Naive thymus-derived CD8-positive, alpha-beta T cell (primary cell): Measurements from ENCODE around the gene PCYT2. TPM values are rescaled to one million over a fixed set of nuclear protein-coding genes. Genes with fewer than 3 reads are reported as not detected.

ENCODE experiments used
- ATAC-seq, 2 donors: fragments of 150-1000 bp; cut with Tn5 transposase in 1 of 2; sonication (Bioruptor Pico), chemical (Tn5 transposase) in 1 of 2; 1 replicate in 1 of 2; 2 replicates in 1 of 2; pipeline ENCODE4 v1.10.0; 2021; ENCODE audit warnings: mild to moderate bottlenecking in 2 of 2, moderate library complexity in 2 of 2
- POLR2A ChIA-PET: fragments of 350-600 bp; sonication (Branson Sonifier 250); formaldehyde crosslinking; loops from one replicate; lab custom pipeline; 2021; ENCODE audit warnings: antibody characterized with exemption; lab: Charles Lee
- DNase-seq, 10 donors: peaks; one replicate each; pipeline versions ENCODE4 v3.0.0 to v3.0.0-alpha.2; 2020 to 2022
- H3K27ac Mint-ChIP-seq, 10 donors: one replicate each; pipeline ENCODE4 v1.8.0; 2020 to 2022; ENCODE audit warnings: mild to moderate bottlenecking in 10 of 10, mixed read lengths in 10 of 10, moderate library complexity in 4 of 10, inconsistent platforms in 1 of 10
- H3K27me3 Mint-ChIP-seq, 5 donors: one replicate each; pipeline ENCODE4 v1.8.0; 2021 to 2022; ENCODE audit warnings: mixed read lengths in 5 of 5
- H3K36me3 Mint-ChIP-seq, 3 donors: one replicate each; pipeline ENCODE4 v1.8.0; 2020 to 2022; ENCODE audit warnings: mixed read lengths in 3 of 3, mild to moderate bottlenecking in 2 of 3, inconsistent platforms in 1 of 3
- H3K4me1 Mint-ChIP-seq, 4 donors: one replicate each; pipeline ENCODE4 v1.8.0; 2021 to 2022; ENCODE audit warnings: mixed read lengths in 4 of 4
- H3K4me3 Mint-ChIP-seq, 10 donors: one replicate each; pipeline ENCODE4 v1.8.0; 2020 to 2022; ENCODE audit warnings: mild to moderate bottlenecking in 10 of 10, mixed read lengths in 10 of 10, moderate library complexity in 6 of 10, inconsistent platforms in 1 of 10
- H3K9me3 Mint-ChIP-seq, 9 donors: one replicate each; pipeline ENCODE4 v1.8.0; 2020 to 2022; ENCODE audit warnings: mixed read lengths in 9 of 9, mild to moderate bottlenecking in 3 of 9, inconsistent platforms in 1 of 9, moderate library complexity in 1 of 9
- polyA plus RNA-seq, 3 donors: library from polyadenylated mRNA; unstranded; fragments of 300-500 nt; fragmentation: Illumina TruSeq; gene quantifications; one replicate each; pipeline ENCODE4 v1.2.3, GENCODE V29; 2021
- total RNA-seq, 8 experiments: library from RNA in 2 of 8; stranded (reverse) in 2 of 8; gene quantifications; one replicate each; pipeline ENCODE4 v1.2.3 and lab custom pipeline; 2021 to 2026

PCYT2 gene
- total and polyA plus RNA-seq, 5 experiments from 2014 or later: 22.9 to 38.5 (median 24.0) TPM

DNA sequence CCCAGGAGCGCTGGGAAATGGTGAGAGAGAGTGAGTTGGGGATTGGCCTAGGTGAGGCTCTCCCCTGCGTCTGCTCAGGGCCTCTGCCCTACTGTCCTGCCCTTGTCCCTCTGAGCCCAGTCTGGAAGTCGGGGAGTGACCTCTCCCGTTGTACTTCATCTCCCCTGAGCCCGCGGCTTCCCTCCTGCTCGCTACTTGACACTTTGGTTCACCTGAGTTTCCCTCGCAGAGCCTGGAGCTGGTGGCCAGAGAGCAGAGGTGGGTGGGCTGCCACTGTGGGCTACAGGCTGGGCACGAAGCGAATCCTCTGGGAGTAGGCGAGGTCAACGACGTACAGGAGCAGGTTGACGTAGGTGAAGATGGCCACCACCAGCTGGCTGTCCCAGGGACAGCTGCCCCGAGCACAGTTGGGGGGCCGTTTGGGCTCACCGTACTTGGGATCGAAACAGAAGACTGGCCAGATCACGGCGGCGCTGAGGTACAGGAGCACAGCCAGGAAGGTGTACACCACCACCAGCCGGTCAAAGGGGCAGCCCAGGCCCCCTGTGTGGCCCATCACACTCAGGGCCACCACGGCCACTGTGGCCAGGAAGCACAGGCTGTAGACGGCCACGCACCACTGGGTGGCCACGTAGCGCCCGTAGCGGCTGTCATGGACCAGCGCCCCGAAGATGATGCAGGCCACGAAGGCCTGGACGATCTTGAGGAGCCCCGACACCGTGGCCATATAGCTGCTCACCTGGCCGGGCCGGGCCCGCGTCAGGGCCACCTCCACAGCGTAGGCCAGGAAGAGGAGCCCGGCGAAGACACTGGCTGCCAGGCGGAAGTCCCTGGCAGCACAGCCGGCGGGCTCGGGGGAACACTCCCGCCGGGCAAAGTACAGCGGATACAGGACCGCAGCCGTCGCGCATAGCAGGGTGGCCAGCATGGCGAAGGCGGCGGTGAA is 29.6 kb upstream of the PCYT2 start:
- no peak for DNase-seq
- Mint-ChIP-seq H3K27me3 (peaks cover 0 to 7% (median 0%) of the 10 kb centered on the region in 5 donors), H3K4me1 (peaks cover 0 to 13% (median under 1%) of the 10 kb centered on the region in 4 donors), H3K4me3 (no peak overlapping the region), H3K27ac (peak overlapping the region in 2 of 10 donors; percentile 9 to 35), H3K9me3 (no peaks in the 10 kb centered on the region), H3K36me3 (no peaks in the 10 kb centered on the region)
- ATAC-seq: no peak
- POLR2A ChIA-PET: interaction anchor here (0.7 to 0.9 kb wide), 2 partner anchors 10 to 13 kb away, joined by 3 read pairs; partner anchors contain the start of gene MAFG

DNA sequence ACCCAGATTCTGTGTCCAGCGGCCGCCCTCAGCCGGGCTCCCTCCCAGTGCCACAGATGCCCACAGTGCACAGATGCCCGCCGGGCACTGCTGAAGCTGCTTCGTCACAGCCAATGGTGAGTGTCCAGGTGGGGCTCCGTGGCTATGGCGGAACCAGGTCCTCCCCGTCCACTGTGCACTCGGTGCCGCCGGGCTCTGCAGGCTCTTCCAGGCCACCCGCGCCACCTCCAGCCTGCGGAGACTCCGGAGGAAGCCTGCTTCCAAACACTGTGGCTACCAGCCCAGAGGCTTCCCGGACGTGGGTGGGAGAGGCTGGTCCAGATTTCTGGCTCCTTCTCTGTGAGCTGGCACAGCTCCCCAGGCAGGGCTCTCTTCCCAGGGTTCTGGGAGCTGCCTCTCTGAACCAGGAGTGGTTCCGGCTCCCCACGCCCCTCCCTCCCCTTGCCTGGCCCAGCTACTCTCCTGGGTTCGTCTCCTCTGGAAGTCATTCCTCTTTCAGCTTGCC is 28.7 kb upstream of the PCYT2 start:
- DNase-seq (no peak), ATAC-seq (no peak)
- H3K9me3 Mint-ChIP-seq: no peaks in the 10 kb centered on the region
- no peak overlapping the region for H3K4me3 Mint-ChIP-seq
- peaks cover 0 to 16% (median under 1%) of the 10 kb centered on the region in 4 donors for H3K4me1 Mint-ChIP-seq
- no peak overlapping the region for H3K27ac Mint-ChIP-seq
- H3K36me3 Mint-ChIP-seq: no peaks in the 10 kb centered on the region
- peaks cover 0 to 7% (median 0%) of the 10 kb centered on the region in 5 donors for H3K27me3 Mint-ChIP-seq
- POLR2A ChIA-PET: interaction anchor here (0.7 to 0.9 kb wide), 2 partner anchors 9 to 13 kb away, joined by 3 read pairs; partner anchors contain the start of gene MAFG

DNA sequence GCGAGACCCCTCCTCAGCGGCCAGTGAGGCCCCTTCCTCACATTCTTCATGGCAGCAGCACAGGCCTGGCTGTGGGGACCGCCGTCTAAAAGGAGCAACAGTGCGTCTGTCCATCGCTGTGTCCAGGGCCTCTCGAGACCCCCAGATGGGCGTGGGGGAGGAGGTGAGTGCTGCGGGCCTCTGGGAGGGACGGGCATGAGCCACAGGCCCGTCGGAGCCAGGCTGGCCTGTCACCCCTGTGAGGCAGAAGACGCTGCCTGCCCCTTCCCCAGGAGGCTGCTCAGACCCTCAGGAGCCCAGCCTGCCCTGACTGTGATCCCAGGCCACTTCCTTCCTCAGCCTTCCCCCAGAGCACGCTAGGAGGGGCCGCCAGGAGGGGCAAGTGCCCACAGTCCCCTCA is 28.0 kb upstream of the PCYT2 start:
- POLR2A ChIA-PET: interaction anchor here (1.1 to 1.3 kb wide), 2 partner anchors 11 kb away, joined by 3 to 4 read pairs; partner anchors contain the start of gene MAFG
- peak overlapping the region in 1 of 10 donors; percentile 10 for H3K4me3 Mint-ChIP-seq

DNA sequence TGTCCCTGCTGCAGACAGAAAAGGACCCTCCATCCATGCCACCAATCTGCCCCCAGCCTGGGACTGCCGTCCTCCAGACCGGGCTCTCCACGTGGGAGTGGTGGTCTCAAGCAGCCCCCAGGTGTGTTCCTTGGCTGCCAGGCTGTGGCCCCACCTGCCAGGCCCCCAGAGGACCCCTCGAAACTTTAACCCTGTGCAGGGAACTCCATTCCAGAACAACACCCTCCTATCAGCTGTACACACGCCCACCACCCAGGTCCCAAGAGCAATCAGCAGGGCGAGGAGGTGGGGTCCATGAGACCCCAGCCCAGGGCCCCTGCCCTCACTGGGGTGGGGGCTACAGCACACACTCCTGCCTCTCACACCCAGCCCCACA is 24.5 kb upstream of the PCYT2 start:
- Mint-ChIP-seq H3K27me3 (peaks cover 0 to 8% (median 3%) of the 10 kb centered on the region in 5 donors), H3K4me3 (peak overlapping the region in 7 of 10 donors; percentile 21 to 59 (median 41)), H3K27ac (peak overlapping the region in 4 of 10 donors; percentile 11 to 52 (median 24)), H3K4me1 (peaks cover 3 to 24% (median 7%) of the 10 kb centered on the region in 4 donors), H3K36me3 (no peaks in the 10 kb centered on the region), H3K9me3 (no peaks in the 10 kb centered on the region)
- ATAC-seq (no peak), DNase-seq (no peak)
- POLR2A ChIA-PET: interaction anchor here (1.3 to 1.4 kb wide), 2 partner anchors 9 to 10 kb away, joined by 4 to 5 read pairs; no protein-coding TSS in a partner anchor

More for the DNA sequence above, 28.0 kb upstream of the PCYT2 start:
- no peaks in the 10 kb centered on the region for H3K9me3 Mint-ChIP-seq
- no peak overlapping the region for H3K27ac Mint-ChIP-seq
- peaks cover 0 to 16% (median under 1%) of the 10 kb centered on the region in 4 donors for H3K4me1 Mint-ChIP-seq
- peaks cover 0 to 7% (median 0%) of the 10 kb centered on the region in 5 donors for H3K27me3 Mint-ChIP-seq
- DNase-seq (no peak), ATAC-seq (no peak)
- H3K36me3 Mint-ChIP-seq: no peaks in the 10 kb centered on the region

DNA sequence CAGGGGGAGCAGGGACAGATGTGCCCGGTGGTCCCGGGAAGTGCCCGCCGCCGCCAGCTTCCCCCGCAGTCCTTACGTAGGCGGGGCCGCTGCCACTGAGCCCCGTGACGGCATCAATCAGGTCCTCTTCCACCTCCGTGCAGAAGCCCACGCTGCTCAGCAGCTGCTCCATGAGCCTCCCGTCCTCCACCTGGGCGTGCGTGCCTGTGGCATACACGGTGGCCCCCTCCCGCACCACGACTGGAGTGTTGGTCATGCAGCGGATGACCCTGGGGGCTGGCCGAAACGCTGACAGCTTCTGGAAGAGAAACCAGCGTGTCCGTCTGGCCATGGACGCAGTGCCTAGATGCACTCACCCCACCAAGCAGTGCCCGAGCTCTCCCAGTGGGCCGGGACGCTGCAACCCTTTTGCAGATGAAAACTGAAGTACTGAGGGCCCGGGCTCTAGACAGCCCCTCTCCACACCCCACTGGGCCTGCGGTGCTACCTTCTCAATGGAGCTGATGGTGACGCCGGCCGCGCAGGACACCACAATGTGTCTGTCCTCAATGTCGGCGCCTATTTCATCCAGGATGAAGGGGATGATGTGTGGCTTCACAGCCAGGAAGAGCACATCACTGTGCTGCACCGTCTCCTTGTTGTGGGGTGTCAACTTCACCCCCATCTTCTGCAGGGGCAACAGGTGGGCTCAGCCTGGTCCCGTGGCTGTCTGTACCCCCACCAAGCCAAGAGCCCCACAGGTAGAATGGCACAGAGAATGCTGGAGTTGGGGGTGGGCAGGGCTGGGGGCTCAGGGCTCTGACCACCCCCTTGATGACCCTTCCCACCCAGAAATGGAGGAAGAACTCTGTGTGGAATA is 23.9 kb upstream of the PCYT2 start:
- ATAC-seq (no peak), DNase-seq (no peak)
- H3K9me3 Mint-ChIP-seq: no peaks in the 10 kb centered on the region
- peaks cover 0 to 6% (median 3%) of the 10 kb centered on the region in 5 donors for H3K27me3 Mint-ChIP-seq
- no peaks in the 10 kb centered on the region for H3K36me3 Mint-ChIP-seq
- no peak overlapping the region for H3K27ac Mint-ChIP-seq
- POLR2A ChIA-PET: interaction anchor here (0.7 kb wide), 1 partner anchor 43 kb away, joined by 3 read pairs; the partner anchor contains the start of gene ANAPC11
- peak overlapping the region in 6 of 10 donors; percentile 21 to 59 (median 49) for H3K4me3 Mint-ChIP-seq
- H3K4me1 Mint-ChIP-seq: peaks cover 3 to 22% (median 7%) of the 10 kb centered on the region in 4 donors

DNA sequence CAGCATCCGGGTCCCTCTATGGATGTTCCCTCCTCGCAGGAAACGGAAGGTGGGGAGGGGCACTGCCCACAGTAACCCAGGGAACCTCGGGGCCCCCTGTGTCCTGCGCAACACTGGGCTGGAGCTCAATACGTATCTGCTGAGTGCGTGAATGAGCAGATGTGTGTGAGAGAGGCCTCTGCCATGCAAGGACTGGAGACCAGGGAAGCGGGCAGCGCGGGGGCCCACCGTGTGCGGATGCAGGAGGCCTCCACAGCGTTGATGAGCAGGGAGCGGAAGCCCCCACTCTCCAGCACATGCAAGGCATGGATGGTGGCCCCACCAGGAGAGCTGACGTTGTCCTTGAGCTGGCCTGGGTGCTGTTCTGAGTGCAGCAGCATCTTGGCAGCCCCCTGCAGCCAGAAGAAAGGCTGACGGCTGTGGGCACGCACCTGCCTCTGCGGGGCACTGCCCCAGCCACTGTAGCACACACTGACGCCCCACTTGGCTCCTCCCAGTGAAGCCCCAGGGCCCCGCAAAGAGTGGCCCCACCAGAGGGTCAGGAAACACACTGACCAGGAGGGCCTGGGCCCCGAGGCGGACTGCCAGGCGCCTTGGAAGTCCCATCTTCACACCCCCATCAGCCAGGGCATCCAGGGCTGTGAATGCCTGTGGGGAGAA is 23.0 kb upstream of the PCYT2 start:
- ATAC-seq: no peak
- Mint-ChIP-seq H3K36me3 (no peaks in the 10 kb centered on the region), H3K4me3 (peak overlapping the region in 2 of 10 donors; percentile 4 to 41), H3K27ac (peak overlapping the region in 1 of 10 donors; percentile 78), H3K4me1 (peaks cover 3 to 22% (median 7%) of the 10 kb centered on the region in 4 donors), H3K27me3 (peaks cover 0 to 13% (median 3%) of the 10 kb centered on the region in 5 donors), H3K9me3 (no peaks in the 10 kb centered on the region)
- POLR2A ChIA-PET: interaction anchor here (0.7 to 1.2 kb wide), 2 partner anchors 11 to 42 kb away, joined by 3 read pairs; partner anchors contain the start of gene ANAPC11
- no peak for DNase-seq

DNA sequence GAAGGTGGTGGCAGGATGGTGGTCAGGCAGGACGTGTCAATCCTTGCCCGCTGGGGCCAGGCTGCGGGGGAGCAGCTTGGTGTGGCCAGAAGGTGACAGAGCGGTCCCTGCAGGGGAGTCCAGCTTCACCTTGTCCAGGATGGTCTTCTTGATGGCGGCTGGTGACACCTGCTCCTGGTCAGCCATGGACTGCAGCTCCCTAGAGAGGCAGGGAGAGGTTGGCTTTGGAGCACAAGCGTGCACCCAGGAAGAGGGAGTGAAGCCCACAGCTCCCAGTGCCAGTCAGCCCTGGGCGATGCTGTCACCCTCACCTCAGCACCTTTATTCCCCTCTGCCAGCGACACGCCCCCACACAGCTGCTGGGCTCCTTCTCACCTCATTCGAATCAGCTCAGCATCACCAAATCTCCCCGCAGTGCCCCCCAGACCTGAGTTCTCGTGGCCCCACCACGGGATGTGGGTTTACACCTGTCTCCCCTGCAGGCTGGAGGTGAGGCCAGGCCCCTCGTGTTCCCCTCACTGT is 22.0 kb upstream of the PCYT2 start:
- DNase-seq (peak in 4 of 10 donors; percentile 24 to 44 (median 40)), ATAC-seq (peak in 1 of 2 donors; percentile 51)
- Mint-ChIP-seq H3K36me3 (no peaks in the 10 kb centered on the region), H3K4me3 (peak overlapping the region in 2 of 10 donors; percentile 27 to 51), H3K4me1 (peaks cover 3 to 23% (median 8%) of the 10 kb centered on the region in 4 donors), H3K27ac (peak overlapping the region in 1 of 10 donors; percentile 89), H3K27me3 (peaks cover 0 to 21% (median 5%) of the 10 kb centered on the region in 5 donors), H3K9me3 (no peaks in the 10 kb centered on the region)
- POLR2A ChIA-PET: interaction anchor here (1.2 kb wide), 1 partner anchor 10 kb away, joined by 3 read pairs; no protein-coding TSS in a partner anchor

DNA sequence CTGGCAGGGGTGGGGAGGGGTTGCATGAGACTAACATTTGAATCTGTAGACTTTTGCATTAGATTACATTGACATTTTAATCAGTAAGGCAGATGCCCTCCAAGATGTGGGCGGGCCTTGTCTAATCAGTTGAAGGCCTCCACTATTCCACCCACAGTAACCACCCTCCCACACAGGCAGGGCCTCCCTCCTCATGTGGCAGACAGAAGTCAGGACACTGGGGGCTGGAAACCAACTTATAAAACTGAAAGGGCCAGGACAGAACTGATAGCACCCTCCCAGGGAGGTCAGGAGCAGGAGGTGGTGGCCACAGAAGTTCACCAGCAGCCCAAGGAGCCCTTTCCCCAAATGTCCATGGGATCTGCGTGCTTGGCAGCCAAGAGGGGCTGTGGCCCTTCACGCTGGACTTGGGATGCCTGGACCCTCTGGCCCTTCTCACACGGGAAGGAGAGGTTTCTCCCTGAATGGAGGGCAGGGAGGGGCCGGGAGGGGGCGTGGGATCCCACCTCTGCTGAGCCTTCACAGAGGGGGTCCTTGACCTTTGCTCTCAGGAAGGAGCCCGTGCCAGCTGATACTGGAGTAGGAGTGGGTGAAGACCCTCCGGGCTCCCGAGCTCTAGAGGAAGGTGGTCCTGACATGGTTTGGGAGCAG is 21.3 kb upstream of the PCYT2 start:
- H3K36me3 Mint-ChIP-seq: no peaks in the 10 kb centered on the region
- H3K9me3 Mint-ChIP-seq: no peaks in the 10 kb centered on the region
- H3K27me3 Mint-ChIP-seq: peaks cover 0 to 21% (median 5%) of the 10 kb centered on the region in 5 donors
- DNase-seq: no peak
- no peak overlapping the region for H3K27ac Mint-ChIP-seq
- H3K4me1 Mint-ChIP-seq: peaks cover 3 to 19% (median 7%) of the 10 kb centered on the region in 4 donors
- peak overlapping the region in 1 of 10 donors; percentile 42 for H3K4me3 Mint-ChIP-seq
- no peak for ATAC-seq
- POLR2A ChIA-PET: no interaction called here

DNA sequence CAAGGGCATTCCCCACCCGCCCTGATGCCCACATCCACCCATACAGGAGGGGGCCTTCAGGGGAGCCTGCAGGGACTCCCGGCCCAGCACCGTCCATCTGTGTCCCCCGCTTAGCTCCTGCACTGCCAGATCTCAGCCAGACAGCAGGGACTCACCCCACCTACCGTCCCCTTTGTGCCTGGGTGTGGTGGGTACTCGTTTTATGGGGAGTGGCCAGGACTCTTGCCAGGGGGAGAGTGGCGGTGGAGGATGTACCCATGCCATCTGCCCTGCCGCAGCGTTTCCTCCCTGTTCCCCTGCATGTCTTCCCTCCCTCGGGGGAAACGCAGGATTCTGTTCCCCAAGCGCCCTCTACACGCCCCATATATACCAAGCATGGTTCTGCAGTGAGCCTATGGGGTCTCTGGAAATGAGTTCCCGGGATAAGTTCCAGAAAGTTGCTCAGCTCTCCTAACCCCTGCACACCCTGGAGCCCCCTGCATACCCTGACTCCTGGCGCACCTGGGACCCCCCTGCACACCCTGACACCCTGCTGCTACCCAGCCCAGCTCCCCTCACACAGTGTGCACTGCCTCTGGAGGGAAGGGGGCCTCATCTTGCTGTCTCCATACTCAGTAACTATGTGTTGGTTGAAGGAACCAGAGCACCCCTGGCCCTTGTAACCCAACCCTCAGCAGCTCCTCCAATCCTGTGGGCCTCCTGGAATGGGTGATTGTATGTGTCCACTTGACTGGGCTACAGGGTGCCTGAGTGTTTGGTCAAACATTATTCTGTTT is 20.5 kb upstream of the PCYT2 start:
- ATAC-seq: no peak
- Mint-ChIP-seq H3K27me3 (peaks cover 0 to 21% (median 5%) of the 10 kb centered on the region in 5 donors), H3K4me3 (peak overlapping the region in 1 of 10 donors; percentile 42)

DNA sequence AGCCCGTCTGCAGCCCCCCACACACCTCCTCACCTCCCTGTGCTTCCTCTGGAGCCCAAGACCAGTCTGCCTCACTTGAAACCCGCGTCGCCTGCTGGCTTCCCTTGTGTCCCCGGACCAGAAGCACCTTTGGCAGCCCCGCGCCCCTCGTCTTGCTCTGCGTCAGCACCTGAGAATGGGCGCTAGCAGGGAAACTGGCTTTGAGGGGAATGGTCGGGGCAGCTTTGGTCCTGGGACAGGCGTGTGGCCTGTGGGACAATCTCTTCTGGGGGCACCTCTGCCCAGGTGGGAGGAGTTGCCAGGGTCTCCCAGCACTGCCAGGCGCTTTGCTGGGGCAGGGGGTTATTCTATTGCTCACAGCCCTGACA is 20.0 kb upstream of the PCYT2 start:
- Mint-ChIP-seq H3K4me3 (no peak overlapping the region), H3K27me3 (peaks cover 0 to 21% (median 5%) of the 10 kb centered on the region in 5 donors), H3K4me1 (peaks cover 8 to 18% (median 13%) of the 10 kb centered on the region in 4 donors), H3K9me3 (no peaks in the 10 kb centered on the region), H3K27ac (peak overlapping the region in 1 of 10 donors; percentile 11), H3K36me3 (no peaks in the 10 kb centered on the region)
- POLR2A ChIA-PET: interaction anchor here (0.7 to 1.8 kb wide), 3 partner anchors 9 to 61 kb away, joined by 3 to 4 read pairs (median 3); no protein-coding TSS in a partner anchor
- no peak for ATAC-seq
- DNase-seq: no peak

More for the DNA sequence above, 20.5 kb upstream of the PCYT2 start:
- Mint-ChIP-seq H3K36me3 (no peaks in the 10 kb centered on the region), H3K27ac (no peak overlapping the region), H3K4me1 (peaks cover 3 to 18% (median 8%) of the 10 kb centered on the region in 4 donors), H3K9me3 (no peaks in the 10 kb centered on the region)
- DNase-seq: no peak
- POLR2A ChIA-PET: interaction anchor here (1.8 kb wide), 1 partner anchor 60 kb away, joined by 4 read pairs; no protein-coding TSS in a partner anchor
